Muscle of leg (tissue), 11 donors: ENCODE results near the gene FOXF1. TPM values are rescaled to one million over a fixed set of nuclear protein-coding genes. Genes with fewer than 3 reads are reported as not detected.

Experiments
- DNase-seq: peaks from one replicate; pipeline ENCODE4 v3.0.0; 2013
- H3K27ac ChIP-seq: one replicate; pipeline ENCODE4 v1.5.1; 2013; ENCODE audit warnings: mild to moderate bottlenecking, low read length, control low read depth
- H3K27me3 ChIP-seq: one replicate; pipeline ENCODE4 v1.6.1; 2013; ENCODE audit warnings: low read length; ENCODE audit not compliant: control insufficient read depth, insufficient read depth
- H3K36me3 ChIP-seq: one replicate; pipeline ENCODE4 v1.6.1; 2013; ENCODE audit warnings: low read length; ENCODE audit not compliant: control insufficient read depth, insufficient read depth
- H3K4me1 ChIP-seq: one replicate; pipeline ENCODE4 v1.6.1; 2013; ENCODE audit warnings: low read length; ENCODE audit not compliant: control insufficient read depth, insufficient read depth
- H3K4me3 ChIP-seq: one replicate; pipeline ENCODE4 v1.5.1; 2013; ENCODE audit warnings: low read length, control low read depth
- H3K9me3 ChIP-seq: replicated peaks from 2 replicates; pipeline ENCODE4 v1.6.1; 2013; ENCODE audit warnings: low read depth, low read length; ENCODE audit not compliant: control insufficient read depth
- WGBS: methylation state at CpG from one replicate; pipeline ENCODE4 v1.1.5; 2013; ENCODE audit warnings: missing lambda C conversion rate; ENCODE audit not compliant: insufficient coverage; 5-methylcytosine and 5-hydroxymethylcytosine counted together
- polyA plus RNA-seq, 8 donors: library from polyadenylated mRNA; unstranded; fragments of 120-200 nt; gene quantifications; one replicate each; pipeline versions ENCODE4 v1.2.1 to v1.2.3, GENCODE V29; 2013; ENCODE audit warnings: inconsistent platforms in 1 of 8, low replicate concordance in 1 of 8; ENCODE audit not compliant: insufficient read length in 8 of 8, insufficient read depth in 1 of 8
- total RNA-seq: library from RNA; stranded (reverse); fragments of 120-200 nt; gene quantifications from one replicate; pipeline ENCODE4 v1.2.4, GENCODE V29; 2013

The FOXF1 gene
- total and polyA plus RNA-seq, 9 donors: 0.04 to 1.8 (median 0.05) TPM; not detected in 4

DNA sequence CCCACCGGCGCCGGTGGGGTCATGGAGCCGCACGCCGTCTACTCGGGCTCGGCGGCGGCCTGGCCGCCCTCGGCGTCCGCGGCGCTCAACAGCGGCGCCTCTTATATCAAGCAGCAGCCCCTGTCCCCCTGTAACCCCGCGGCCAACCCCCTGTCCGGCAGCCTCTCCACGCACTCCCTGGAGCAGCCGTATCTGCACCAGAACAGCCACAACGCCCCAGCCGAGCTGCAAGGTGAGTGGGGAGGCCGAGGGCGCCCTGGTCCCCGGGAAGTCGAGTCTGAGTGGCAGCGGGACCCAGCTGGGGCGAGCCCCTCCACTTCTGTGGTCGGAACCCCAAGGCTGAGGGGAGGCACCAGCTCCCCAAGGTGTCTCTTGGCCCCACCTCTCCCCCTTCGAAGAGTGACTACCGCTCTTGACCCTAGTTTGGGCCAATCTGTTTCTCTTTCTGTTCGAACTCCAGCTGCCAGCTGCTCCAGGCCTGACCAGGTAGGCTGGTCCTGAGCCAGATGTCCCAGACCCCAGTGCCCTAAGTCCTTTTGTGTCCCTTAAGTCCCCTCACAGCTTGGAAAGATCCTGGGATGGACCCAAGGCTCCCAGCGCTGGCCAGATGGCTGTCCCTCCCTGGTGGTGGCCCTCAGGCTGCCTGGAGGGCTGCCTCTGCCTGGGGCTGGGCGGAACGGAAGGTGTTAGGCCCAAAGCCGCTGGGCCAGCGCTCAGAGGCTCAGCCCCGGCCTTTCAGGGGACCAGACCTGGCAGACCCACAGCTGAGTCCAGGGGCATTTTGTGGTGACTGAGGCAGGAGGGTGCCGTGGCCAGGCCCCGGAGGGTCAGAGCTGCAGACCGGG lies 1.2 kb downstream of the FOXF1 start:
- 22% methylated on average over 35 of the region's 44 CpGs for WGBS
- peaks cover 90% of the 10 kb centered on the region for H3K27me3 ChIP-seq
- DNase-seq: no peak
- H3K27ac ChIP-seq: no peak overlapping the region
- H3K4me1 ChIP-seq: peaks cover 26% of the 10 kb centered on the region
- H3K4me3 ChIP-seq: no peak overlapping the region
- no peaks in the 10 kb centered on the region for H3K36me3 ChIP-seq
- no peaks in the 10 kb centered on the region for H3K9me3 ChIP-seq

DNA sequence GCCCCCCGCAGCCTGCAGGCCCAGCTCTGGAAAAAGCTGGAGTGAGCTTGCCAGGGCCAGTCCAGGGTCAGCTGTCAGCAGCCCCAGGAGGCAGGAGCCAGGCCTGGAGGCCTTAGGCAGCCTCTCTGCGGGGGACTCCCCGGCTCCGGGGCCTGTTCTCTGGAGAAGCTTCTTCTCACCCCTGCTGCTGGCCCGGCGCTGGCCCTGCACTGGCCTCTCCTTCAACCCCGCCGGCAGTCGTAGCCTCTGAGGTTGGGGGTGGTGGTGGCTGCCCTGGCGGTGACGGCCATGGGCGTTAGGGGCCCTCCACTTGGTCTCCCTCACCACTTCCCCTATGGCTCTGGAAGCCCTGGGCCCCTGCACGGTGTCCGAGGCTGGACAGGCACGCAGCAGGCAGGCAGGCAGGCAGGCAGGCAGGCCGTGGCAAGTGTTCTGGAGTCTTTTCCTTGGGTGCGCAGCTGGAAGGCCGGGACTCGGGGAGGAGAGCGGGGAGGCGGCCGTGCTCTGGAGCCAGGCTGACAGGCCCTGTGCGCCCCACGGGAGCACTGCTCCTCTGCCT lies 2.1 kb downstream of the FOXF1 start:
- no peak for DNase-seq
- WGBS: 18% methylated on average over 15 of the region's 24 CpGs
- Histone ChIP-seq H3K36me3 (no peaks in the 10 kb centered on the region), H3K27me3 (peaks cover 90% of the 10 kb centered on the region), H3K4me1 (peaks cover 26% of the 10 kb centered on the region), H3K4me3 (no peak overlapping the region), H3K27ac (no peak overlapping the region), H3K9me3 (no peaks in the 10 kb centered on the region)

DNA sequence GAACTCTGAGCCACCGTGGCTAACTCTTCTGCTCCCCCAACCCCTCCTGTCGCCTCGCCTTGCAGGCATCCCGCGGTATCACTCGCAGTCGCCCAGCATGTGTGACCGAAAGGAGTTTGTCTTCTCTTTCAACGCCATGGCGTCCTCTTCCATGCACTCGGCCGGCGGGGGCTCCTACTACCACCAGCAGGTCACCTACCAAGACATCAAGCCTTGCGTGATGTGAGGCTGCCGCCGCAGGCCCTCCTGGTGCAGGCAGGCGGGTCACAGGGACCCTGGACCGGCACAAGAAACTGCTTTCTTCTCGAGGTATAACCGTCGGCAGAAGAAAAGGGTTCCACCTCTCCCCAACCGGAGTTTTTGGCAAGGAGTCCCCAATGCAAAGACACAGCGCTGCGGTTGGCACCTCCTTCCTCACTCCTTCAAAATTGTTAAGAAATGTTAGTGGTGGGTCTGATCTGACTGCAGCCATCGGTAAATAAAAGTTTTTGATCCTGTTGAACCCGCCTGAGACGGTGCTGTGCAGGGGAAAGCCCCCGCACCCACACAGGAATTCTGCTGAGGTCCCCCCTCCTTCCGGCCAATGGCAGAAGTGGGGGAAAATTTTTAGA lies 2.6 kb downstream of the FOXF1 start:
- WGBS: 7% methylated on average over 16 of the region's 29 CpGs
- Histone ChIP-seq H3K4me1 (peaks cover 26% of the 10 kb centered on the region), H3K36me3 (no peaks in the 10 kb centered on the region), H3K27ac (no peak overlapping the region), H3K27me3 (peaks cover 90% of the 10 kb centered on the region), H3K4me3 (no peak overlapping the region), H3K9me3 (no peaks in the 10 kb centered on the region)
- DNase-seq: no peak

DNA sequence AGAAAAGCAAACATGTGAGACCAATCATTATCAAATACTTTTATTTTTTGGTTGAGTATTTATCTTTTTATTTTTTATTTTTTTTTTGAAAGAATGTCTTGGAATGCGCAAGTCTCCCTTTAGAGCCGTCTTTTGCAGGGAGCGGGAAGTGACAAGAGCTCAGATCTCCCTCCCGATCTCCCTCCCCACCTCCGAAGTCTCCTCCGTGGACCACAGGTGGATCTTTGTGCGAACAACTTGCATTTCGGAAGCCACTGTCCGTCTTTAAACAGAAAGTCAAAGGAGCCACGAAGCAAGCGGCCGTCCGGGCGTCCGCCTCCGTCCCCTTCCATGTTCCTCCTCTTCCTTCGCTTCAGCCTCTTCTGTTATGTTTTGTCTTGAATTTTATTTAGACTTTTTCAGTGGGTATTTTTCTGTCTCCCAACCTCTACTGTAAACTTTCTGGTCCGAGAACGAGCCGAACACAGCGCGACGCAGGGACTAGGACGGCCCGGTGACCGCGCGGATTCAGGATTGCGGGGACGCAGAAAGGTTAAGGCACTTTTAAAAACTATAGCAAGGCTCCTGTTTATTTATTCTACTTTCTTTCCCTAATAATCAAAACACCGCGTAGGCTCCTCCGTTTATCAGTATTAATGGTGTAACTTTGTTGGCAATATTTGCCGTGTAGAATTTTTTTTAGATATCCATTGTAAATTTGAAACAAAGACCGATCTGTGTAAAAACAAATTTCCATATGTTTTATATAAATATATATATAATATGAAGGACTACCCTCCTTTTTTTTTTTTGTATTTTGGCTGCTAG lies 3.3 kb downstream of the FOXF1 start:
- H3K36me3 ChIP-seq: no peaks in the 10 kb centered on the region
- peaks cover 25% of the 10 kb centered on the region for H3K4me1 ChIP-seq
- 11% methylated on average over 14 of the region's 35 CpGs for WGBS
- H3K4me3 ChIP-seq: no peak overlapping the region
- peaks cover 90% of the 10 kb centered on the region for H3K27me3 ChIP-seq
- DNase-seq: no peak
- H3K27ac ChIP-seq: no peak overlapping the region
- no peaks in the 10 kb centered on the region for H3K9me3 ChIP-seq

DNA sequence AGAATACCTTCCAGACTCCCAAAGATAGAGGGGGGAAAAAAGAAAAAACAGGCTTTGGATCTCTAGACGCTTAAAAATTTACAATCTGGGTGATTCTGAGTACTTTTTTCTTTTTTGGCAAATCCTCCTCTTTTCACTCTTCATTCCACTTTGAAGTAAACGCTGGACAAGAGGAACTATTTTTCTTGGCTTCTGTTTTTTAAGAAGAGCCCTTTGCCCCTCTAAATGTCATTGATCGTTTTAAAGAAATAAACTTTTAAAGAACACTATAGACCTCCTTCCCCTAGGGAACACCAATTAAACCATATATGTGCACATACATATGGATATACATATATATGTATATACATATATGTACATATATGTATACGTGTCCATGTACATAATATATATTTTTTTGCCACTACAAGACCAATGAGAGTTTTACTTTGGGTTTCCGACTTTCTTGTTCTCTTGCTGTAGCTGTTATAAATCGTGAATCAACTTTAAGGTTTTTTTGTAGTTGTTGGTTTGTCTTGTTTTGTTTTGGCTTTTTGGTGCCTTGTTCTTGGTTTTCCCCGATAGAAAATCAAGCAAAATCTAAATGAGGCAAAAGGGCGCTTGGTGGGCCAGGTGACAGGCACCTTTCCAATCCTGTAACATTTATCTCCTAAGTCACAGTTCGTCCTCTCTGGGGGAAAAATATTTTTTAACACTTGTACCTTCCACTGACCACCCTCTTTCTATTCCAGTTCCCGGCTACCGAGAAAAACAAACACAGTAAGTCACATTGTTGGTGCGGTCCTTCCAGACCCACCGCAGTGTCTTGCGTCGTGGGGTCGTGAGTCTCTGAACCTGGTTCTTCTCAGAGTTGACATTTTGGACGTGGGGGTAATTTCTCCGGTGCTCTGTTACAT lies 4.4 kb downstream of the FOXF1 start:
- H3K27me3 ChIP-seq: peaks cover 90% of the 10 kb centered on the region
- H3K27ac ChIP-seq: no peak overlapping the region

DNA sequence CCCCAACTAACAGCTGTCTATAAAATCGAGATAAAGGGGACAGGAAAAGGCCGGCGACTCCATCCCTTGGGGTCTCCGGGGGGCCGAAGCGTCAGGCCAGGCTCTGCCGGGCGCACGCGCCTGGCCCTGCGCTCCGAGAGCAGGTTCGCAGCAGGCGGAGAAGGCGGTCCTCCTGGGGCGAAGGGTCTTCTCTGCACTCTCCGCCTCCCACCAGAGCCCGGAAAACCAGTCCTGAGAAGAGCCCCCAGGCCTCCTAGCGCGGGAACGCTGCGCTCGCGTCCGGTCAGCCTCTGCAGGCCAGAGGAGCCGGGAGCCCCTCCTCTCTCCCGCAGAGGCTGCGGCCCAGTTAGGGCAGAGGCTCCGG lies 5.1 kb downstream of the FOXF1 start:
- no peak overlapping the region for H3K27ac ChIP-seq
- no peak for DNase-seq
- no peaks in the 10 kb centered on the region for H3K9me3 ChIP-seq
- 2% methylated on average over 24 of the region's 29 CpGs for WGBS
- H3K4me1 ChIP-seq: peaks cover 17% of the 10 kb centered on the region
- no peak overlapping the region for H3K4me3 ChIP-seq
- H3K27me3 ChIP-seq: peaks cover 91% of the 10 kb centered on the region
- no peaks in the 10 kb centered on the region for H3K36me3 ChIP-seq

More for the DNA sequence above, 4.4 kb downstream of the FOXF1 start:
- no peak overlapping the region for H3K4me3 ChIP-seq
- H3K9me3 ChIP-seq: no peaks in the 10 kb centered on the region
- DNase-seq: no peak
- 40% methylated on average over 1 of the region's 18 CpGs for WGBS
- H3K4me1 ChIP-seq: peaks cover 18% of the 10 kb centered on the region
- no peaks in the 10 kb centered on the region for H3K36me3 ChIP-seq

DNA sequence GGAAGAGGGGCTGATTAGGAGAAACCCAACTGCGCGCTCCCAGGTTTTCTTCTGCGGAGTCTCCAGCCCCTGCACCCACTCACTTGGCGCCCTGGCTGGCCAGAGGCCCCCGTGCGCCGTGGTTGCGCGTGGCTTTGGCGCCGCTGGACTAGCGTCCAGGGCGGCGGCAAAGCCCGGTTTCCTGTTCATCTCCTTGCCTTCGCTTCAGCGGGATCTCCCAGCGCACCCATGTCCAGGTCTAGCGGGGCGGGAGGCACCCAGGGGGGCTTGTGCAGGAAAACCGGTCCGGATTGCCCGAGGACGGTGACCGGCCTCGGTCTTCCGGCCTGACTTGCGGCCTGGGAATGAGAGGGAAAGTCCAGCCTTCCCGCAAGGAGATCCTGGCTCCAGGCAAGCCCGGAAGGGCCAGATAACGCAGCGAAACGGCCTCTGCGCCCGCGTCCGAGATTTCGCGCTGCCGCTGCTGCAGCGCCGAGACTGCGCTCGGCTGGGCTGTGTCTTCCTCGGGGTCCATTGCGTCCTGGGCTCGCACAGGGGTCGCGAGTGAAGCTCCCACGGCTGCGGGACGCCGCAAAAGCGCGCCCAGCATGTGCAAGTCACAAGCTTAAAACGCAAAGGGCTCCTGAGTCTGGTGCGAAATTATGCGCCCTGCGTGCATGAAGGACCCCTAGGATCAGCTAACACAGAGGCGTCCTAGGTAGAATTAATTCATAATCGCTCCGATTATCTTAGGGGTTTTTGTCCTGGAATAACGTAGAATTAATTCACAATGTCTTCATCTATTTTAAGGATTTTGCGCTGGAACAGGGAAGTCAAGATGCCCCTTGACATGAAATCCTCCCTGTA lies 5.7 kb downstream of the FOXF1 start:
- under 1% methylated on average over 55 of the region's 64 CpGs for WGBS
- DNase-seq: no peak
- no peak overlapping the region for H3K27ac ChIP-seq
- H3K27me3 ChIP-seq: peaks cover 92% of the 10 kb centered on the region
- H3K9me3 ChIP-seq: no peaks in the 10 kb centered on the region
- H3K36me3 ChIP-seq: no peaks in the 10 kb centered on the region
- H3K4me1 ChIP-seq: peaks cover 11% of the 10 kb centered on the region
- no peak overlapping the region for H3K4me3 ChIP-seq

DNA sequence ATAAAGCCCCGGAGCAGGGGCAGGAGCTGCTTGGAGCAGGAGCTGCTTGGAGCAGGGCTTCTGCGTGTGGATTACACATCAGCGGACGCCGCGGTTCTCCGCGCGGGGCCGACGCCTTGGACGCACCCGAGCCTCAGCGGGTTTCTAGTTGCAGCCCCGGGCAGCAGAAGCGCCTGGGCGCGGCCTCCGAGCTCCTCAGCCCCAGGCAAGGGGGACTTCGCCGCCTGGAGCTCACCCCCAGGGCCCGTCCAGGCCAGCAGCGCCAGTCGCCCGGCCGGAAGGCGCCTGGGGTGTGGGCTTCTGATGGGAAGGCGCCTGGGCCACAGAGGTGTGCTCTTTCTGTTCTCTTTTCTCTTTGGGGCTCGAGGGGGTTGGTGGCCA lies 6.3 kb downstream of the FOXF1 start:
- Histone ChIP-seq H3K27me3 (peaks cover 92% of the 10 kb centered on the region), H3K27ac (no peak overlapping the region), H3K36me3 (no peaks in the 10 kb centered on the region), H3K9me3 (no peaks in the 10 kb centered on the region), H3K4me3 (no peak overlapping the region), H3K4me1 (peaks cover 11% of the 10 kb centered on the region)
- WGBS: 3% methylated on average over 28 of the region's 29 CpGs
- no peak for DNase-seq

DNA sequence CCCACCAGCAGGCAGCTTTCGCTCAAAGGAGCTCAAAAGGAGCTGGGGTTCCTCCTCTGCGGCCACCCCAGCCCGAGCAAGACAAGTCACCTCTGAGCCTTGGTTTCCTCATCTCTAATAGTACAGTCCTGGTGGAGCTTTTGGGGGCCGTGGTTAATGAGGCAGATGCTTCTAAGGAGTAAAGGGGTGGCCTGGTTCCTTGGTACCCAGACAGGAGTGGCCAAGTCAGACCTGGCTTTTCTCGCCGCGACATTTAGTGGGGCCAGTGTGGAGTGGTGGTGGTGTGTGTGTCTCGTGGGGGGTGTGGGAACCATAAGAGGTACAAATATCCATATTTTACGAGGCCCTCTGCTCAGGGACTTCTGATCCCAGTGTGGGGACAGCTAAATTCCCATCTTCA lies 6.7 kb downstream of the FOXF1 start:
- no peak overlapping the region for H3K27ac ChIP-seq
- no CpG with 5 or more reads among the region's 9 CpGs for WGBS
- no peaks in the 10 kb centered on the region for H3K36me3 ChIP-seq
- no peaks in the 10 kb centered on the region for H3K9me3 ChIP-seq
- no peak overlapping the region for H3K4me3 ChIP-seq
- DNase-seq: no peak
- peaks cover 11% of the 10 kb centered on the region for H3K4me1 ChIP-seq
- H3K27me3 ChIP-seq: peaks cover 92% of the 10 kb centered on the region
